Gastroesophageal sphincter (tissue), 4 donors: Measurements from ENCODE around the gene SGSM1. TPM values are rescaled to one million over a fixed set of nuclear protein-coding genes. Genes with fewer than 3 reads are reported as not detected.

ENCODE experiments used
- ATAC-seq: fragments of 150-250 bp; one replicate; pipeline ENCODE4 v1.9.1; 2016; ENCODE audit warnings: mild to moderate bottlenecking, moderate library complexity
- H3K27ac ChIP-seq, 4 donors: fragments of 200-600 bp; sonication (generic) in 3 of 4; 1 replicate in 3 of 4; 2 replicates in 1 of 4; pipeline ENCODE4 v1.5.1; 2016 to 2019
- H3K27me3 ChIP-seq: fragments of 200-600 bp; sonication (generic); one replicate; pipeline ENCODE4 v1.5.1; 2019
- H3K36me3 ChIP-seq, 2 donors: fragments of 200-600 bp; sonication (generic); one replicate each; pipeline ENCODE4 v1.5.1; 2019; ENCODE audit warnings: control low read depth in 1 of 2
- H3K4me1 ChIP-seq, 3 donors: fragments of 200-600 bp; sonication (generic); 1 replicate in 2 of 3; 2 replicates in 1 of 3; pipeline ENCODE4 v1.5.1; 2016 to 2019; ENCODE audit warnings: control low read depth in 2 of 3
- H3K4me3 ChIP-seq, 2 donors: fragments of 200-600 bp; sonication (generic); one replicate each; pipeline ENCODE4 v1.5.1; 2019; ENCODE audit warnings: mild to moderate bottlenecking in 1 of 2, moderate library complexity in 1 of 2
- H3K9me3 ChIP-seq, 3 donors: fragments of 200-600 bp; sonication (generic); one replicate each; pipeline ENCODE4 v1.5.1; 2017 to 2019; ENCODE audit warnings: control low read depth in 2 of 3
- EP300 ChIP-seq: sonication (generic); formaldehyde crosslinking; IDR thresholded peaks from one replicate; pipeline ENCODE4 v1.6.1; 2017; ENCODE audit warnings: antibody characterized with exemption, mild to moderate bottlenecking
- POLR2A ChIP-seq, 2 donors: fragments of 450-650 bp; IDR thresholded peaks; one replicate each; pipeline ENCODE4 v1.6.1; 2017; ENCODE audit warnings: antibody characterized with exemption in 2 of 2, mild to moderate bottlenecking in 2 of 2, moderate library complexity in 1 of 2
- POLR2AphosphoS5 ChIP-seq: sonication (generic); formaldehyde crosslinking; IDR thresholded peaks from one replicate; pipeline ENCODE4 v1.6.1; 2017; ENCODE audit warnings: antibody characterized with exemption
- WGBS, 2 donors: methylation state at CpG; one replicate each; pipeline ENCODE4 v1.1.5; 2018; ENCODE audit warnings: low coverage in 1 of 2; 5-methylcytosine and 5-hydroxymethylcytosine counted together
- total RNA-seq, 4 donors: library from RNA; depleted of rRNA; stranded (reverse); fragments of >200 nt; gene quantifications; one replicate each; pipeline ENCODE4 v1.1.0, GENCODE V29; 2016
- TF ChIP-seq, protein P1 (sequence below), 4 experiments: fragments of 200-600 bp in 2 of 4; fragments of 450-650 bp in 2 of 4; sonication (generic) in 1 of 4; IDR thresholded peaks; one replicate each; pipeline ENCODE4 v1.5.1; 2017 to 2019; ENCODE audit warnings: antibody characterized with exemption in 4 of 4, mild to moderate bottlenecking in 2 of 4, moderate library complexity in 2 of 4

The SGSM1 gene, protein sequence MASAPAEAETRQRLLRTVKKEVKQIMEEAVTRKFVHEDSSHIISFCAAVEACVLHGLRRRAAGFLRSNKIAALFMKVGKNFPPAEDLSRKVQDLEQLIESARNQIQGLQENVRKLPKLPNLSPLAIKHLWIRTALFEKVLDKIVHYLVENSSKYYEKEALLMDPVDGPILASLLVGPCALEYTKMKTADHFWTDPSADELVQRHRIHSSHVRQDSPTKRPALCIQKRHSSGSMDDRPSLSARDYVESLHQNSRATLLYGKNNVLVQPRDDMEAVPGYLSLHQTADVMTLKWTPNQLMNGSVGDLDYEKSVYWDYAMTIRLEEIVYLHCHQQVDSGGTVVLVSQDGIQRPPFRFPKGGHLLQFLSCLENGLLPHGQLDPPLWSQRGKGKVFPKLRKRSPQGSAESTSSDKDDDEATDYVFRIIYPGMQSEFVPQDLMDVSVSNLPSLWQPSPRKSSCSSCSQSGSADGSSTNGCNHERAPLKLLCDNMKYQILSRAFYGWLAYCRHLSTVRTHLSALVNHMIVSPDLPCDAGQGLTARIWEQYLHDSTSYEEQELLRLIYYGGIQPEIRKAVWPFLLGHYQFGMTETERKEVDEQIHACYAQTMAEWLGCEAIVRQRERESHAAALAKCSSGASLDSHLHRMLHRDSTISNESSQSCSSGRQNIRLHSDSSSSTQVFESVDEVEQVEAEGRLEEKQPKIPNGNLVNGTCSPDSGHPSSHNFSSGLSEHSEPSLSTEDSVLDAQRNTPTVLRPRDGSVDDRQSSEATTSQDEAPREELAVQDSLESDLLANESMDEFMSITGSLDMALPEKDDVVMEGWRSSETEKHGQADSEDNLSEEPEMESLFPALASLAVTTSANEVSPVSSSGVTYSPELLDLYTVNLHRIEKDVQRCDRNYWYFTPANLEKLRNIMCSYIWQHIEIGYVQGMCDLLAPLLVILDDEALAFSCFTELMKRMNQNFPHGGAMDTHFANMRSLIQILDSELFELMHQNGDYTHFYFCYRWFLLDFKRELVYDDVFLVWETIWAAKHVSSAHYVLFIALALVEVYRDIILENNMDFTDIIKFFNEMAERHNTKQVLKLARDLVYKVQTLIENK
- 1 to 10 TPM; 1.8 to 4.2 (median 2.4) TPM for total RNA-seq

DNA sequence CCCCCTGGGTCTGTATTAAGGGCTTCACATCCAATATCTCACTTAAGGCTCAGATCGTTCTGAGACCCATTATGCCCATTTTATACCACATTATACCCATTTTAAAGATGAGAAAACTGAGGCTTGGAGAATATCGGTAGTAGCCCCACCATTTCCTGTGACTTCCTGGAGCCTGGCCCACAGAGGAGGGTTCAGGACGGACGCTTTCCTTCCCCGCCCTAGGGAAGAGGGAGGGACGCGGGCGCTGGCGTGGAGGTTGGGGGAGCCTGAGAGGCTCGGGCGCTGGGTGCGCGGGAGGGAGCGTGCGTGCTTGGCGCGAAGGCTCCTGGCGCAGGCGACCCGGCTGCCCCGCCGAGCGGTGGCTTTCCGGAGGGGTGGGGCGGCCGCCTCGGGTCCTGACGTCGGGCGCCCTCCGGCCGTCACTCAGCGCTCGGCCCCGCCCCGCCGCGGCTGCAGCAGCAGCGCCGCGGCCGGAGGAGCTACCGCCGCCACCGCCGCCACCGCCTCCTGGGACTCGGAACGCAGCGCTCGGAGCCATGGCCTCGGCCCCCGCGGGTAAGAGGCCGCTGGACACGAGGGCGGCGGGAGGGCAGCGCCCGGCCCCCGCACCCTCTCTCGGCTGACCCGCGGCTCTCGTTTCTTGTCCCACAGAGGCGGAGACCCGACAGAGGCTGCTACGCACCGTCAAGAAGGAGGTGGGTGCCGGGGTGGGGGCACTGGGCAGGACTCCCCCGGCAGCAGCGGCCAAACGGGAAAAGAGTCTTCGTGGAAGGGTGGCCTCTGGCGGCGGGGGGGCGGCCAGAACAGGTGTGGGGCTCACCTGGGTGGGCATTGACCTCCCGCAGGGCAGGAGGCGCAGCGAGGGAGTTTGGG lies at the start of gene SGSM1:
Gene SGSM1, plus strand, starts transcription at position 422 of the 873 bp plus-strand sequence. Its CDS starts 115 bp downstream, at position 537.
- 5 to 8% methylated on average over 7 to 14 of the region's 80 CpGs for WGBS, 2 donors
- H3K27ac ChIP-seq, result peak within 1 kb of the TSS; percentile 32 to 86 (median 83)
- TF ChIP-seq, protein P1, sequence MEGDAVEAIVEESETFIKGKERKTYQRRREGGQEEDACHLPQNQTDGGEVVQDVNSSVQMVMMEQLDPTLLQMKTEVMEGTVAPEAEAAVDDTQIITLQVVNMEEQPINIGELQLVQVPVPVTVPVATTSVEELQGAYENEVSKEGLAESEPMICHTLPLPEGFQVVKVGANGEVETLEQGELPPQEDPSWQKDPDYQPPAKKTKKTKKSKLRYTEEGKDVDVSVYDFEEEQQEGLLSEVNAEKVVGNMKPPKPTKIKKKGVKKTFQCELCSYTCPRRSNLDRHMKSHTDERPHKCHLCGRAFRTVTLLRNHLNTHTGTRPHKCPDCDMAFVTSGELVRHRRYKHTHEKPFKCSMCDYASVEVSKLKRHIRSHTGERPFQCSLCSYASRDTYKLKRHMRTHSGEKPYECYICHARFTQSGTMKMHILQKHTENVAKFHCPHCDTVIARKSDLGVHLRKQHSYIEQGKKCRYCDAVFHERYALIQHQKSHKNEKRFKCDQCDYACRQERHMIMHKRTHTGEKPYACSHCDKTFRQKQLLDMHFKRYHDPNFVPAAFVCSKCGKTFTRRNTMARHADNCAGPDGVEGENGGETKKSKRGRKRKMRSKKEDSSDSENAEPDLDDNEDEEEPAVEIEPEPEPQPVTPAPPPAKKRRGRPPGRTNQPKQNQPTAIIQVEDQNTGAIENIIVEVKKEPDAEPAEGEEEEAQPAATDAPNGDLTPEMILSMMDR (IDR thresholded peaks at IDR 0.05), result no peak
- TF ChIP-seq POLR2A (IDR thresholded peaks at IDR 0.05), result peak; percentile 46 to 53
- no peak for TF ChIP-seq EP300

DNA sequence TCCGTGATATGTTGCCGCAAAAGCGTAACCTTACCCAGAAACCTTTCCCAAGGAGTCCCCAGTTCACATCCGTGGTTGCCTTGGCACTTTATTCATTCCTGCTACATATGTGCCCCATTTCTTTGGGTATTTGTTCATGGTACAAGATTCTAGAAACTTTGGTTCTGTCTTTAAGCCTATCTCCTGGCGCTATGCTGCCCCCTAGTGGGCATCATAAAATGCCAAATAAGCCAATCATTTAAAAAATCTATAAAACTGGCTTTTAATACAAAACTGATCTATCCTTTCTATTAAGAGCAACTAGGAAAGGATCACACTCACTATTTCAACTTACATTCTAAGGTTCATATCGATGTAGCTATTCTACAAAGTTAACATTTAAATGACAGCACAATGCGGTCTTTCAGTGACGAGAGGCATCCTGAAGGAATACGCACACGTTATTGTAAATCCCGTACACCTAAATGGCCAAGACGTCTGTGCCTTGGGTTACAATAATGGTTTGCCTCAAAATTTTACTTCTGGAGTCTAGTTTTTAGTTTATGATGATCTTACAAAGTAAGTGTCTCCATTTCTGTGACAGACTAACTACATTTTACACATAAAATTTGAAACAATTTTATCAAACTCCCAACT lies 47.7 kb upstream of the SGSM1 start:
- H3K27ac ChIP-seq, result no peak overlapping the region
- no peak for ATAC-seq
- H3K4me1 ChIP-seq, result no peaks in the 10 kb centered on the region
- H3K4me3 ChIP-seq, result no peak overlapping the region
- 47 to 53% methylated on average over 12 of the region's 12 CpGs for WGBS, 2 donors
- H3K36me3 ChIP-seq, result no peaks in the 10 kb centered on the region
- H3K27me3 ChIP-seq, result peaks cover 9% of the 10 kb centered on the region
- TF ChIP-seq, protein P1 (IDR thresholded peaks at IDR 0.05), result peak; percentile 71 to 92 (median 76)
- no peak for TF ChIP-seq POLR2A (IDR thresholded peaks at IDR 0.05)
- no peaks in the 10 kb centered on the region for H3K9me3 ChIP-seq

More for the DNA sequence above, at the start of gene SGSM1:
- Histone ChIP-seq H3K36me3 (no peaks in the 10 kb centered on the region), H3K4me1 (peaks cover 0 to 55% (median 18%) of the 10 kb centered on the region in 3 donors), H3K9me3 (no peaks in the 10 kb centered on the region), H3K4me3 (peak within 1 kb of the TSS; percentile 51 to 70), H3K27me3 (no peaks in the 10 kb centered on the region)
- peak; percentile 90 for ATAC-seq

DNA sequence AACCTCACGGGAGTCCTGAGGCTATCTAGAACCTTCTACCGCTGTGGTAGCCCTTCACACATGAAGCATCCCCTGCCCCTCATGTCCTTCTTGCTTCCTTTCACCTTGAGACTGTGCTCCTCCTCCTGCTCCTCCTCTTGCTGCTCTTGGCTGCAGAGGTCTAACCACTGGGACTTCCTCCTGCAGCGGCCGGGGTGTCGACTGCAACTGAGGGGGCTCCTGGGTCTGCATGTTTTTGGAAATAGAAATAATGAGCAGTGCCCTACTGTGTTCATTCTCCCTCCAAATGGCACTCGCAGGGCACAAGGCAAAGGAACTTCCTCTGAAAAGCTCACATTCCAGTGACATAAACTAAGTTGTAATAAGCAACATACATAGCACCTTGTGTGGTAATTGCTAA lies 46.2 kb upstream of the SGSM1 start:
- H3K4me3 ChIP-seq, result no peak overlapping the region
- WGBS, 2 donors, result 64 to 66% methylated on average over 2 to 5 of the region's 6 CpGs
- no peak overlapping the region for H3K27ac ChIP-seq
- no peaks in the 10 kb centered on the region for H3K4me1 ChIP-seq
- H3K9me3 ChIP-seq, result no peaks in the 10 kb centered on the region
- peaks cover 19% of the 10 kb centered on the region for H3K27me3 ChIP-seq
- no peaks in the 10 kb centered on the region for H3K36me3 ChIP-seq
- no peak for ATAC-seq
- TF ChIP-seq, protein P1 (IDR thresholded peaks at IDR 0.05), result no peak
- TF ChIP-seq POLR2AphosphoS5, result no peak
- no peak for TF ChIP-seq EP300
- no peak for TF ChIP-seq POLR2A (IDR thresholded peaks at IDR 0.05)

DNA sequence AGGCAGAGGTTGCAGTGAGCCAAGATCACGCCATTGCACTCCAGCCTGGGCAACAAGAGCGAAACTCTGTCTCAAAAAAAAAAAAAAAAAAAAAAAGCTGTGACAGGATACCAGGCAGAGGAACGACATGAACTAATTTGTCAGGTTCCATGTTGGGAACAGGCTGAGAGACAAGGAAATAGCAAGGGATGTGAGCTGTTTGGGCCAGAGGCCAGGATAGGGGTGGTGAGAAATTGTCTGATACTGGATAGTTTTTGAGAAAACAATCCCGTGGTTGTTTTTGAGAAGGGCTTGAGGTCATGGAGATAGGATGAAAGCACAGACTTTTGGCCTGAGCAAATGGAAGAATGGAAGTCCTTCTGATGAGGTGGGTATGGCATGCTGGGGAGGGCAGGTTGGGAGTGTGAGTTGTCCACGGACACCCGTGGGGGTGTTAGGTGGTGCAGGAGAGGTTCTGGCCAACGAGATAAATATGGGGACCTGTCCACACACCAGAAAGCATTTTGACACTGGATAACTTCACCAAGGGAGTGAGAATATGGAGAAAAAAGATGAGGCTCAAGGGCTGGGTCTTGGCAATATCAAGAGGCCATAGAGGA lies 45.2 kb upstream of the SGSM1 start:
- ATAC-seq, result no peak
- 51 to 53% methylated on average over 5 of the region's 7 CpGs for WGBS, 2 donors
- no peak overlapping the region for H3K27ac ChIP-seq
- no peaks in the 10 kb centered on the region for H3K36me3 ChIP-seq
- H3K4me3 ChIP-seq, result no peak overlapping the region
- peaks cover 21% of the 10 kb centered on the region for H3K27me3 ChIP-seq
- TF ChIP-seq POLR2A (IDR thresholded peaks at IDR 0.05), result no peak
- no peak for TF ChIP-seq EP300
- TF ChIP-seq, protein P1 (IDR thresholded peaks at IDR 0.05), result no peak
- TF ChIP-seq POLR2AphosphoS5, result no peak
- no peaks in the 10 kb centered on the region for H3K4me1 ChIP-seq
- no peaks in the 10 kb centered on the region for H3K9me3 ChIP-seq
